ENCODE results near the gene C1QTNF4.

Gene C1QTNF4

DNA sequence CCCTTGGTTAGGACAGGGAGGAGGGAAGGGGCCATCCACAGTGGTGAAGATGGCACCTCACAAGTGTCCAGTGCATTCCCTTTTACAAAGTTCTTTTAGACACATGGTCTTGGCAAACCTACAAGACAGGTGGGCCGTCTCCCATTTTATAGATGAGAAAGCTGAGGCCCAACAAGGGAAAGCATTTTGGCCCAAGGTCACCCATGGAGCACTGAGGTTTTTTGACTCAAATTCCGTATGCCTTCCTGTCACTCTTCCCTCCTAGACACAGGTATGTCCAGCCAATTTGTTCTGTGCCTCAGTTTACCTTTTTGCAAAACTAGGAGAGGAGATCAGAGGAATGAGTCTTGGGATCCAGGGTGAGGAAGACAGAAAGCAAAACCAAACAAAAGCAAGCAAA, 1.2 kb downstream of the C1QTNF4 start:
- DNase-seq (ENCODE audit: low read depth) = no peak

- no peak for DNase-seq (ENCODE audit: low read depth)
These were observed 2.0 kb downstream of the C1QTNF4 start for GRCh38 chr11:47592251-47592650.

DNA sequence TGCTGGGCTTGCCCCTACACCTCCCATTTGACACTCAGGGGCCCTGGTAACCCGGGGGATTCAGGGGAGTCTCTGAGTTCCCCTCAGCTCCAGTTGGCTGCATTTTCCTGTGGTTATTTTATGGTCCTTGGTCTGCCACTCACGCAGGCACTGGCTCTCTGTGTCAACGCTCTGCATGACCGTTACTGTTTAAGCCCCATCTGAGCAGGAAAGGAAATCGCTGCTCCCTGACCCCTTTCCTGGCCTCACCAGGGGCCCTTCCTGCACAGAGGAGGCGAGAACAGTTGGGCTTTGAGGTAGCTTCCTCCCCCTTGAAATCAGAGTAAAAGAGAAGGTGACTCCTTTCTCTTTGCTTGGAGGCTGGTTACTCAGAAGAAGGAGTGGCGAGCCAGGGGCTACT, 2.4 kb downstream of the C1QTNF4 start:
- no peak for DNase-seq (ENCODE audit: low read depth)

GRCh38 chr11:47589977-47590861, 4.0 kb downstream of the C1QTNF4 start:
- no peak for DNase-seq (ENCODE audit: low read depth)

- DNase-seq (ENCODE audit: low read depth) = no peak
These were observed 4.6 kb downstream of the C1QTNF4 start for GRCh38 chr11:47589584-47589976.

DNA sequence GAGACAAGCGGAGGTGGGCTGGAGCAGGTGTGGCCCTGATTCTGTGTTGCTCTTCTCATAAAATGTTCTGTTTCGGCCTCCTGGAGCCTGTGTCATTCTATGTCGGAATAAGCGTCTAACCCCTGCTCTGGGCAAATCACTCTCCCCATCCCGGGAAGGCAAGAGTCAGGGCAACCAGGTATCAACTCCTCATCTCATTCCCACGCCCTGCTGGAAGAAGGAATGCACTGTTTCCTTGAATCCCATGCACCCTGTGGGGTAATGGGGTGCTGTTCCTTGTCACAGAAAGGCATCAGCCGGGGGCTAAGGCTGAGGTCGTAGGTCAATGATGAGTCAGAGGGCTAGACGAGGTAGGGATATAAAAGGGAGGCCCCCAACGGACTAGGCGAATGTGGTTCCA, 5.1 kb downstream of the C1QTNF4 start:
- no peak for DNase-seq (ENCODE audit: low read depth)

DNA sequence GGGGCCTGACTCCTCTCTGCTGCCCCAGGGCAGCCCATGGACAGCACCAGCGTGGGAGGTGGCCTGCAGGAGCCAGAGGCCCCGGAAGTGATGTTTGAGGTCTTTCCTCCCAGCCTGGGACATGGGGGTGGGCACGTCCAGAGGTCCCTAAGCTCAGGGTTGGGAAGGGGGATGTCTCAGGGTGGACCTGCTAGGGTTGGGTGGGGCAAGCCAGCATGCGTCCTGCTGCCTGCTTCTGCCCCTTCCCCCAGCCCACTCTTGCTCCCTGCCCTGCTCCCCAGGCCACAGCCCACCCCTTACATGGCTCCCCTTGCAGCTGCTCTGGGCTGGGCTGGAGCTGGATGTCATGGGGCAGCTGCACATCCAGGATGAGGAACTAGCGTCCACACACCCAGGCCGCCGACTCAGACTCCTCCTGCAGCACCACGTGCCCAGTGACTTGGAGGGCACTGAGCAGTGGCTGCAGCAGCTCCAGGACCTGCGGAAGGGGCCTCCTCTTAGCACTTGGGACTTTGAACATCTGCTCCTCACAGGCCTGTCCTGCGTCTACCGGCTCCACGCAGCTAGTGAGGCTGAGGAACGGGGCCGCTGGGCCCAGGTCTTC, 6.4 kb downstream of the C1QTNF4 start:
- no peak for DNase-seq (ENCODE audit: low read depth)

DNA sequence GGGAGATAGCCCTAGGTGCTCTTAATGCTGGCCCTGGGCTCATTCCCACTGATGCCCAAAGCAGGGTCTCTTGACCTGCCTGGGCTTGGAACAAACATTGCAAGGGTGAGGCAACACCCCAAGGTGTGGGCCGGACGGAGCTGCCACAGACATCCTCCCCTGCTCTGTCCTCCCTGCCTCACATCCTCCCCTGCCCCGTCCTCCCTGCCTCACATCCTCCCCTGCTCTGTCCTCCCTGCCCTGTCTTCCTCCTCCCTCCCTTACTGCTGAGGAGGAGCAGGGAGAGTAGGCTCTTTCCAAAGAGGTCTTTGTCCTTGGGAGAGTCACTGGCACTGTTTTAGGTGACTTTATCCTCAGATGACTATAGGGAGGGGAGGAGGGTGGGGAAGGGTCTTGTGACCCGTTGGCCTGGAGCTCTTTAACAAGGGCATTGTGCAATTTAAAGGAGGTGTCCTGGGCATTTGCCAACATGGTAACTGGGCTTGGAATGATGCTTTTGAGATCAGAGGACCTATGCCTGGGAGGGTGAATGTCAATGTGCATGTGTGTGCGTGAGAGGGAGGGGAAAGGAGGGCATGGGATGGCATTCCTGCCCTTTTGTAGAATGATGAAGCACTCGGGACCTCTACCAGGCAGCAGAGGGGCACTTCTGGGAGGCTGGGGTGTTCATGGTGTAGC, 7.0 kb downstream of the C1QTNF4 start:
- DNase-seq (ENCODE audit: low read depth) = no peak

DNA sequence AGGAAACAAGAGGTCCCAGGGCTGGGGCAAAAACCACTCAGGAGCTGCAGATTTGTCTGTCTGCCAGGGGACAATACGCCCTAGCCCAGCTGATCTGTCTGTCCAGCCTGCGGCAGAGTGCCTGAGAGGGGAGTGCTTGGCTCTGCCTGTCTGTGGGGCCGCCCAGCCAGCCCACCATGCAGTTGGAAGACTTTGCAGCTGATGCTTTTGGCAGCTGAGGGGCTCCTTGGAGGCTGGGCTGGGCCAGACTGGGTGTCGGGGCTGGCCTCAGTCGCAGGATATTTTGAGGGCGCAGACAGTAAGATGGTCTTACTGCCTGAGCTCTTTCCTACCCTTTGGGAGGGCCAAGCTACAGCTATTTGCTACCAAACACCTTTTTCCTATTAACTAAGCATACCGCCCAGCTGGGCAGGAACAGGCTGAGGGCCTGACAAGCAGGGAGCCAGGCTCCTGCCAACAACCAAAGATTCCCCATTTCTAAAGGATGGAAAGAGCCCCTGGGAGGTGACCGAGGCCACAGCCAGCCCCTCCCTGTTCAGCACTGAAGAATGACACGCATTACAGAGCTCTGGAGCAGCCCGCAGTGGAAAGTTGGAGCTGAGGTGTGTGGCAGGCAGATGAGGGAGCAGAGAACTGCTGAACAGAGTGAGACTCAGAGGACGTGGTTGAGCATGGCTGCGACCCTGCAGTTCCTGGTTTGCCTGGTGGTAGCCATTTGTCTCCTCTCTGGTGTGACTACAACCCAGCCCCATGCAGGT, 7.9 kb downstream of the C1QTNF4 start, which contains the start of gene FAM180B:
TSS of gene FAM180B (plus strand) at position 581 of the 758 bp plus-strand sequence. CDS start at position 672, 91 bp downstream.
- DNase-seq (ENCODE audit: low read depth) = no peak

- DNase-seq (ENCODE audit: low read depth) = no peak
These were observed 10.4 kb downstream of the C1QTNF4 start for GRCh38 chr11:47583844-47584243.

DNA sequence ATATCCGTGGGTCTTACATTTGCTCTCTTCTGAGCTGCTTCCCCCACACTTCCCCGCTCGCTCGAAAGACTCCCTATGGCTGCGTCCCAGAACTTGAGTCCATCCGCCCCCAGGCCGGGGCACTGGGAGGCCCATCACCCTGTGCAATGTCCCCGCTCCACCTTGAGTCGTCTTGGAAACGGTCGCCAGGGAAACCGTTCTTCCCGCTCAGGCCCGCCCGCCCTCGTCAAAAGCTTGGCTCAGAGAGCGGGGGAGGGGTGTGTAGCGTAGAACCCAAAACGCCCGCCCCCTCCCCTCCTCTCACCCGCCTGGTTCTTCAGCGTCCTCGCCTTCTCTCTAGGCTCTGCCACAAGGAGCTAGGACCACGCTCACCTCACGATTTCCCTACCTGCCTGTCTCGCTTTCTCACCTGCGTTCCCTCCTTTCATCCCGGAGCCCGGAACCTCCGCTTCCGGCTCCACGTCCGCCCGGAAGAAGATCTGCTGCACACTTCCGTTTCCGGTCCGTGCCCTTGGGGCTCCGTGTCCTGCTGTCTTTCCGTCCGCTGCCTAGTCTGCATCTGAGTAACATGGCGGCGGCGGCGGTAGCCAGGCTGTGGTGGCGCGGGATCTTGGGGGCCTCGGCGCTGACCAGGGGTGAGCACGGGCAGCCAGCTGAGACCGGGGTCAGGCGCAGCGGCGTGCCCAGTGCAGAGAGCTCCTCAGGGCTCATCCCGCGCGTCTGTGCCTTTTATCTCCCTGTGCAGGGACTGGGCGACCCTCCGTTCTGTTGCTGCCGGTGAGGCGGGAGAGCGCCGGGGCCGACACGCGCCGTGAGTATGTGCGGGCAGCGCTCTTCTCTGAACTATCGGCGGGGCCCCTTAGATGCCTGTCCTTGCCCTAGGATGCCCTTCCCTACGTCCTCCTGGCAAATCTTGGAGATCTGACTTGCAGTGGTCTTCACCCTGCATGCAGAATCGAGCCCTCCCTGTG, 15.4 kb downstream of the C1QTNF4 start, which contains the start of the genes KBTBD4 and NDUFS3:
TSS of gene KBTBD4 (minus strand) at position 447 of the 971 bp plus-strand sequence. CDS start at position 428, 19 bp downstream.
TSS of gene NDUFS3 (plus strand) at position 551 of the 971 bp plus-strand sequence. CDS start at position 569, 18 bp downstream.
- peak; percentile 68 for DNase-seq (ENCODE audit: low read depth)

DNA sequence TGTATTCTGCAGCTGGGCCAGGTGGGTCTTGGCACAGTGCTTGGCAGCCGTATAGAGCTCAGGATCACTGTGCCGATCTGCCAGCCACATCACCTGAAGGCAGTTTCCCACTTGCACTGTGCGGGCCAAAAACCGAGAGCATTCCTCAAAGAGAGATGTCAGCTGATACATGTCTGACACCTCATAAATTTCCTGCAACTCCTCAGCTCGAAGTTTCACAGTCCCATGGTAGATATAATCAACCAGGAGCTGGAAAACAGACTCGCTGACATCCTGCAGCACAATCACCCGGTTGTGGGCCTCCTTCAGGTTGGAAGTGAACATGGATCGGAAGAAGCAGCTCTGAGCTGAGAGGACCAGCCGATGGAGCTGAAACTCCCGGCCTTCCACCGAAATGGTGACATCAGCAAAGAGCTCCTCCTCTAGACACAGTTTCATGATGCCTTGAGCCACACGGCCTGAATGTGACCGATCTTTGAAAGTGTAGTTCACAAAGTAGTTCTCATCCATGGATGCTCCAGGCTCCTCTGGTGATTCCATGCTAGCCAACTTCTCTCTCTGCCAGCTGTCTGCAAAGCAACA, 16.7 kb downstream of the C1QTNF4 start:
- DNase-seq (ENCODE audit: low read depth) = no peak

DNA sequence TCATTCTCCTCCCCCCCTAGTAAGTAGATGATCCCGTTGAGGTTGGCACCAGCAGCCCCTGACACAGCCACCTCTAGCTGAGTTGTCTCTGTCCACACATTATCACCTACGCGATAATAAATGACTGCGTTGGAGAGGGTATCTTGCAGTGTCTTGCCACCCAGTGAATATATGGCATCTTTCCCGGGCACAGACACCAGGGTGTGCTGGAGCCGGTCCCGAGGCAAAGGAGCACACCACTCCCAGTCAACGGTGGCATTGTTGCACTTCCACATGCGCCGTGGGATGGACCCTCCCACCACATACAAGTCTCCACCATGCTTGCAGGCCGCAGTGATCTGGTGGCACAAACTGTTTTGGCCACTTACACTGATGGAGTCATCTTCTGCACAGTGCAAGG, 20.9 kb downstream of the C1QTNF4 start:
- no peak for DNase-seq (ENCODE audit: low read depth)

GRCh38 chr11:47572715-47573255, 21.4 kb downstream of the C1QTNF4 start:
- DNase-seq (ENCODE audit: low read depth) = no peak

GRCh38 chr11:47571895-47572294, 22.3 kb downstream of the C1QTNF4 start:
- peak; percentile 33 for DNase-seq (ENCODE audit: low read depth)

- DNase-seq (ENCODE audit: low read depth) = no peak
These were observed 22.9 kb downstream of the C1QTNF4 start for GRCh38 chr11:47571357-47571729.

GRCh38 chr11:47570651-47571356, 23.4 kb downstream of the C1QTNF4 start:
- no peak for DNase-seq (ENCODE audit: low read depth)

DNA sequence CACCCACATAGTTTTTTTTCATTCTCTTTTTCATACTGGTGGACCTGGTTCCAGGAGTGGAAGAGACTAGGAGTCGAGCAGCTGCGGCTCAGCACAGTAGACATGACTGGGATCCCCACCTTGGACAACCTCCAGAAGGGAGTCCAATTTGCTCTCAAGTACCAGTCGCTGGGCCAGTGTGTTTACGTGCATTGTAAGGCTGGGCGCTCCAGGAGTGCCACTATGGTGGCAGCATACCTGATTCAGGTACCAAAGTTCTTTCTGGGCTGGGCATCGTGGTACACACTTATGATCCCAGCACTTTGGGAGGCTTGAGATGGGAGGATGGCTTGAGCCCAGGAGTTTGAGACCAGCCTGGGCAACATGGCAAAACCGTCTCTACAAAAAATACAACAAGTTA, 24.6 kb downstream of the C1QTNF4 start:
- no peak for DNase-seq (ENCODE audit: low read depth)

DNA sequence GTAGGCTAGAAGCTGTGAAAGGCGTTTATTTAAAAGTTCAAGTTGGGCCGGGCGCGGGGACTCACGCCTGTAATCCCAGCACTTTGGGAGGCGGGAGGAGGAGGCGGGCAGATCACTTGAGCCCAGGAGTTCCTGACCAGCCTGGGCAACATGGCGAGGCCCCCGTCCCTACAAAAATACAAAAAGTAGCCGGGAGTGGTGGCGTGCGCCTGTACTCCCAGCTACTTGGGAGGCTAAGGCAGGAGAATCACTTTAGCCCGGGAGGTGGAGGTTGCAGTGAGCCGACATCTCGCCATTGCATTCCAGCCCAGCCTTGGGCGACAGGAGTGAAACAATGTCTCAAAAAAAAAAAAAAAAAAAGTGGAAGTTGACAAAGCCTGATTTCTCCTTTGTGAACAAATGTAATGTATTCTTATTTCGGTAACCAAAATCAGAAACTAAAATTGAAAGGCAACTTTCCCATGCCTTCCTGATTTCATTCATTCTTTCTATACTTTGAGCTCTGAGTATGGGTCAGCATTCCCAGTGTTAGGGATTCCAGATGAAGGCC, 28.0 kb downstream of the C1QTNF4 start:
- DNase-seq (ENCODE audit: low read depth) = no peak

Data from GM04504 (cell line).